AG10803 (cell line): ENCODE data around the gene YIF1A.

Experiments used
- DNase-seq: peaks from one replicate; pipeline ENCODE4 v3.0.0; 2010; ENCODE audit warnings: low read depth
- H3K4me3 ChIP-seq: 2 replicates; pipeline ENCODE4 v1.5.1; 2011; ENCODE audit warnings: mild to moderate bottlenecking, low read length, control low read depth
- CTCF ChIP-seq: conservative IDR thresholded peaks from 2 replicates; pipeline ENCODE4 v1.5.1; 2011; ENCODE audit warnings: mild to moderate bottlenecking, low read length, control low read depth, inconsistent platforms

The YIF1A gene

GRCh38 chr11:66291706-66292542, 3.0 kb upstream of the YIF1A start, which contains the start of gene TMEM151A:
Gene TMEM151A, plus strand, starts transcription at chr11:66291894. Its CDS starts 120 bp downstream, at chr11:66292014.
- no peak within 1 kb of the TSS for H3K4me3 ChIP-seq

GRCh38 chr11:66291303-66291705, 2.4 kb upstream of the YIF1A start:
- DNase-seq = no peak
- H3K4me3 ChIP-seq = no peak overlapping the region
- TF ChIP-seq CTCF = no peak

More at GRCh38 chr11:66291706-66292542, 3.0 kb upstream of the YIF1A start, which contains the start of gene TMEM151A:
- no peak for TF ChIP-seq CTCF
- DNase-seq = no peak

- H3K4me3 ChIP-seq = no peak overlapping the region
Measured at GRCh38 chr11:66290330-66290621, 1.3 kb upstream of the YIF1A start.

GRCh38 chr11:66289548-66290329, 796 bp upstream of the YIF1A start:
- TF ChIP-seq CTCF = no peak
- H3K4me3 ChIP-seq = peak overlapping the region; percentile 92
- DNase-seq = no peak

More at GRCh38 chr11:66290330-66290621, 1.3 kb upstream of the YIF1A start:
- DNase-seq = no peak
- TF ChIP-seq CTCF = no peak

GRCh38 chr11:66287889-66288670, 863 bp downstream of the YIF1A start:
- no peak for TF ChIP-seq CTCF
- no peak for DNase-seq
- peak overlapping the region; percentile 91 for H3K4me3 ChIP-seq

- TF ChIP-seq CTCF = no peak
- H3K4me3 ChIP-seq = peak overlapping the region; percentile 91
- no peak for DNase-seq
Measured at GRCh38 chr11:66287211-66287888, 1.6 kb downstream of the YIF1A start.
